Metanephros (tissue), 1 donor: ENCODE results near the gene NKX3-2. TPM values are rescaled to one million over a fixed set of nuclear protein-coding genes. Genes with fewer than 3 reads are reported as not detected.

Source experiments
- total RNA-seq: library from RNA; depleted of rRNA; stranded (reverse); fragments of >200 nt; gene quantifications from one replicate; pipeline ENCODE4 v1.2.3, GENCODE V29; 2014

Gene NKX3-2
- 0.06 TPM for total RNA-seq

GRCh38 chr4:13543839-13544605, at the start of gene NKX3-2:
Gene NKX3-2 (minus strand): TSS chr4:13544508. CDS start chr4:13544414, 94 bp downstream.

Other genes with a start within 250 kb of the NKX3-2 start
- gene RAB28, start 60.2 kb downstream of the NKX3-2 start, total RNA-seq, result 22.8 TPM
- gene BOD1L1, start 83.2 kb upstream of the NKX3-2 start, total RNA-seq, result 38.9 TPM